Ishikawa (cell line): ENCODE results near the gene SEMA3E.

Experiments used
- CEBPB ChIP-seq: IDR thresholded peaks from 2 replicates; pipeline ENCODE4 v1.6.1; 2012
- CREB1 ChIP-seq: IDR thresholded peaks from 2 replicates; pipeline ENCODE4 v1.6.1; 2012; ENCODE audit warnings: low read depth
- EP300 ChIP-seq: IDR thresholded peaks from 2 replicates; pipeline ENCODE4 v1.6.1; 2012; ENCODE audit warnings: borderline replicate concordance
- NFIC ChIP-seq: IDR thresholded peaks from 2 replicates; pipeline ENCODE4 v1.6.1; 2012
- TAF1 ChIP-seq: IDR thresholded peaks from 2 replicates; pipeline ENCODE4 v1.6.1; 2012; ENCODE audit warnings: low read depth, mild to moderate bottlenecking
- YY1 ChIP-seq: IDR thresholded peaks from 2 replicates; pipeline ENCODE4 v1.6.1; 2012; ENCODE audit warnings: low read depth
- ZBTB7A ChIP-seq: IDR thresholded peaks from 2 replicates; pipeline ENCODE4 v1.6.1; 2012; ENCODE audit warnings: low read depth
- TF ChIP-seq, protein P1 (sequence below): IDR thresholded peaks from 2 replicates; pipeline ENCODE4 v1.6.1; 2012; ENCODE audit warnings: low read depth, mild to moderate bottlenecking
- TF ChIP-seq, protein P2 (sequence below): IDR thresholded peaks from 2 replicates; pipeline ENCODE4 v1.6.1; 2012

DNA sequence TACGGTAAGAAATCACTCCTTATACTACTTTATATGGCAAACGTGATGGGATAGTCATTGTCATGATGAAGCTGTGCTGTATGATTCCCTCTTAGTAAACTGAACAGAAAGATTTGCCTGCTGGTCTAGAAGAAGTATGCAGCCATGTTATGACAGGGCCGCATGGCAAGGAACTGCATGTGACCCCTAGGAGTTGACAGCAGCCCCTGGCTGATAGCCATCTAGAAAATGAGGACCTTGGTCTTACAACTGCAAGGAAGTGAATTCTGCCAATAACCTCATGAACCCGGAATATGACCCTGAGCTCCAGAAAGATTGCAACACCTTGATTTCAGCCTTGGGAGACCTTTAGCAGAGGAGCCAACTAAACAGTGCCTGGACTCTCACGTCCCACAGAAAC, 193.3 kb downstream of the SEMA3E start:
- TF ChIP-seq, protein P1, sequence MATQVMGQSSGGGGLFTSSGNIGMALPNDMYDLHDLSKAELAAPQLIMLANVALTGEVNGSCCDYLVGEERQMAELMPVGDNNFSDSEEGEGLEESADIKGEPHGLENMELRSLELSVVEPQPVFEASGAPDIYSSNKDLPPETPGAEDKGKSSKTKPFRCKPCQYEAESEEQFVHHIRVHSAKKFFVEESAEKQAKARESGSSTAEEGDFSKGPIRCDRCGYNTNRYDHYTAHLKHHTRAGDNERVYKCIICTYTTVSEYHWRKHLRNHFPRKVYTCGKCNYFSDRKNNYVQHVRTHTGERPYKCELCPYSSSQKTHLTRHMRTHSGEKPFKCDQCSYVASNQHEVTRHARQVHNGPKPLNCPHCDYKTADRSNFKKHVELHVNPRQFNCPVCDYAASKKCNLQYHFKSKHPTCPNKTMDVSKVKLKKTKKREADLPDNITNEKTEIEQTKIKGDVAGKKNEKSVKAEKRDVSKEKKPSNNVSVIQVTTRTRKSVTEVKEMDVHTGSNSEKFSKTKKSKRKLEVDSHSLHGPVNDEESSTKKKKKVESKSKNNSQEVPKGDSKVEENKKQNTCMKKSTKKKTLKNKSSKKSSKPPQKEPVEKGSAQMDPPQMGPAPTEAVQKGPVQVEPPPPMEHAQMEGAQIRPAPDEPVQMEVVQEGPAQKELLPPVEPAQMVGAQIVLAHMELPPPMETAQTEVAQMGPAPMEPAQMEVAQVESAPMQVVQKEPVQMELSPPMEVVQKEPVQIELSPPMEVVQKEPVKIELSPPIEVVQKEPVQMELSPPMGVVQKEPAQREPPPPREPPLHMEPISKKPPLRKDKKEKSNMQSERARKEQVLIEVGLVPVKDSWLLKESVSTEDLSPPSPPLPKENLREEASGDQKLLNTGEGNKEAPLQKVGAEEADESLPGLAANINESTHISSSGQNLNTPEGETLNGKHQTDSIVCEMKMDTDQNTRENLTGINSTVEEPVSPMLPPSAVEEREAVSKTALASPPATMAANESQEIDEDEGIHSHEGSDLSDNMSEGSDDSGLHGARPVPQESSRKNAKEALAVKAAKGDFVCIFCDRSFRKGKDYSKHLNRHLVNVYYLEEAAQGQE: no peak
- TF ChIP-seq ZBTB7A (no peak), EP300 (no peak), YY1 (no peak), TAF1 (no peak), NFIC (no peak), CEBPB (no peak), CREB1 (no peak)
- TF ChIP-seq, protein P2, sequence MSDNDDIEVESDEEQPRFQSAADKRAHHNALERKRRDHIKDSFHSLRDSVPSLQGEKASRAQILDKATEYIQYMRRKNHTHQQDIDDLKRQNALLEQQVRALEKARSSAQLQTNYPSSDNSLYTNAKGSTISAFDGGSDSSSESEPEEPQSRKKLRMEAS: no peak
